Choroid plexus epithelial cell (primary cell): ENCODE results near the gene SLC17A7.

Source experiments
- DNase-seq: peaks from one replicate; pipeline ENCODE4 v3.0.0-alpha.2; 2010; ENCODE audit warnings: low read depth
- H3K4me3 ChIP-seq: 2 replicates; pipeline ENCODE4 v1.5.1; 2011; ENCODE audit warnings: low read depth, mild to moderate bottlenecking, control low read depth, low read length, moderate library complexity
- CTCF ChIP-seq: conservative IDR thresholded peaks from 2 replicates; pipeline ENCODE4 v1.5.1; 2011; ENCODE audit warnings: low read depth, mild to moderate bottlenecking, control low read depth, inconsistent platforms, low read length, moderate library complexity

The SLC17A7 gene

GRCh38 chr19:49409441-49410029, 31.8 kb downstream of the SLC17A7 start:
- DNase-seq, result no peak
- no peak overlapping the region for H3K4me3 ChIP-seq
- no peak for TF ChIP-seq CTCF

- no peak overlapping the region for H3K4me3 ChIP-seq
- DNase-seq, result no peak
- TF ChIP-seq CTCF, result no peak
These were observed 32.4 kb downstream of the SLC17A7 start for GRCh38 chr19:49408816-49409440.

GRCh38 chr19:49407482-49408015, 33.8 kb downstream of the SLC17A7 start:
- no peak overlapping the region for H3K4me3 ChIP-seq
- DNase-seq, result no peak
- no peak for TF ChIP-seq CTCF

- H3K4me3 ChIP-seq, result no peak overlapping the region
- DNase-seq, result no peak
- no peak for TF ChIP-seq CTCF
These were observed 34.2 kb downstream of the SLC17A7 start for GRCh38 chr19:49407079-49407478.

- peak; percentile 86 for DNase-seq
- no peak overlapping the region for H3K4me3 ChIP-seq
- no peak for TF ChIP-seq CTCF
These were observed 37.7 kb downstream of the SLC17A7 start for GRCh38 chr19:49403404-49404187.

GRCh38 chr19:49400029-49400428, 41.3 kb downstream of the SLC17A7 start:
- no peak overlapping the region for H3K4me3 ChIP-seq
- DNase-seq, result no peak
- no peak for TF ChIP-seq CTCF
